NOMO-1 treated with DMSO at 0.1 percent for 48 hours (cell line): ENCODE measurements around the gene TCF12.

Experiments used
- DNase-seq: peaks from one replicate; lab custom pipeline; 2025; ENCODE audit not compliant: unreplicated experiment; lab: John Stamatoyannopoulos, UW

The TCF12 gene

DNA sequence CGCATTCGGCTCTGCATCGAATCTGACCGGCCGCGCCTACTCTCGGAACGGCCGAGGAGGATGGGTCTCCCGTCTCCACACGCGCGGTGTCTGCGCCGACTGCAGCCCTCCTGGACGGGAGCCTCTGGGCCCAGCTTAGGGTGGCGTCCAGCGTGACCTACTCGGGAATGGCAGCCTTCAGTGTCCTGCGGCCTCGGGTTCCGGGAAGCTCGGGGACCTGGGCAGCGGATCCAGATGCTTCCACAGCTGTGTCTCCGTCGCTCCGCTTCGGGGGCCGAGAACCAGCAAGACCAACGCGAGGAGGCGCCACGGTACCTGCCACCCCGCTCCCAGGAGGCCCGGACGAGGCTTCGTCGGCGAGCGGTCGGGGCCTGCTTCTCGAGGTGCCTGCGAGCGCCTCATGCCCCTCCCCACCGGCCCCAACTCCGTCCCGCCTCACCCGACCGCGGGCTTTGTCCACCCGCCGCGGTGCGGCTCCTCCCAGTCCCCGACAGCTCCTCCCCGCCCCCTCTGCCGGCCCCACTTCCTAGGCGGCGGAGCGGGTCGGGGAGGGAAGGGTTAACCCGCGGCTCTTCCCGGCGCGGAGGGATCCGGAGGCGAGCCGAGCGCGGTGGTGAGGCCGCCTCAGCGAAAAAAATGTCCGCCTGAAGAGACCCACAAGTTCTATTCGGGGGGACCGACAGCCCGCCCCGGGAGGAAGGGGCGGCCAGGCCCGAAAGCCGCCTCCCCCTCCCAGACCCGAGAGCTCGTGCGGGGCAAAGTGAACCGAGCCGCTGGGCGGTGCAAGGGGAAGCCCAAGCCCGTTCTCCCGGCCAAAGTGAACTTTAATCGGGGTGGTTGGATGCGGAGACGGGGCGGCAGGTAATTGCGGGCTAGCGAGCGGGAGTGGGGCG is at the start of gene TCF12:
TSS of gene TCF12 (plus strand) at position 599 of the 893 bp plus-strand sequence. CDS start 1,270 bp downstream, outside the sequence.
- DNase-seq: peak; percentile 91

DNA sequence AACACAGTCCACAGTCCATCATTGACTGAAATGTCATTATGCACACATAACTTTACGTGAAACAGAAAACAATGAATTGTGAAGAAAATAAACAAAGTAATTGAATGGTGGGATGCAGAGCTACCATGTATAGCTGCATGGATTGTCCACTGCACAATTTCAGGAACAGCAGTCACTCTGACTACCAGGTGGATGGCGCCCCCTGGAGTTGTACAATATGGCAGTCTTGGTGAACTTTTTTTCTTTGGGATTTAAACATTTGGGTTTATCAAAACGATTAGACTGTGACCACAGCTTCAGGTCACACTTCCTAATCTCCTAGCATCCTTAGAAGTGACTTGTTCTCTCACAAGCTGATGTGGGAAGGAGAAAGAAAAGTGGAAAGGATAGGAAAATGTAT is 48.9 kb upstream of the TCF12 start:
- DNase-seq: peak; percentile 32

DNA sequence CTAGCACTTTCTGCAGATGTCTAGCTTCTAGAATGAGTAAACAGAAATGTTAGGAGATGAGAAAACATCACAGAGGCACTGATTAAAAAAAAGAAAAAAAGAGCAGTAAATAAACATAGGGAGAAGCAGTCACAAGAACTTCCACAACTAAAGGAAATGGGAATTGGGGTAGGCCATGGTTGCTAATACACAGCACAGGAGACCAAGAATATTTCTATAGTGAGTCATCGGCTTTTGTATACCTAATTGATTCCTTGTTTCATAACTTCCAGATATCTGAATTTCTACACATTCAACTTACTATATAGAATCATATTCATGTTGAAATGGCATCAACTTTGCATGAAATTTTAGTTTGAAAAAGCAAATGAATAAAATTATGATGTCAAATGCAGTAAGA is 47.3 kb upstream of the TCF12 start:
- DNase-seq: no peak

DNA sequence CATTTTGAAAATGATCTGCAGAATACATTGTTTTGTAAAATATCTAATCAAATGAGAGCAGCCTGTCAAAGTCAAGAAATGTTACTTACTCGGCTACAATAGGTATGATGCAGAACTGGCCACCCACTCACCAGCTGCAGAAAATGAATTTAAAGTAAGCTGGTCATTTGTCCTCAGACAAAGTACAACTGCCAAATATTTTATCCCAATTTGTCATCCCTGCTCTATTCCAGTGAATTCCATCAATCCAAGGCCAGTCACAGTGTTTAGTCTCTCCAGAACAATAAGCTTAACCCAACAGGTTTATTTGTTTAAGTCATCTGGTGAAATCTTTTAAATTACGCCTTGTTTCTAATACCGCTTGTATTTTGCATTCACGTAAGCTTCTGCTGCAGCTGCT is 46.6 kb upstream of the TCF12 start:
- DNase-seq: no peak

DNA sequence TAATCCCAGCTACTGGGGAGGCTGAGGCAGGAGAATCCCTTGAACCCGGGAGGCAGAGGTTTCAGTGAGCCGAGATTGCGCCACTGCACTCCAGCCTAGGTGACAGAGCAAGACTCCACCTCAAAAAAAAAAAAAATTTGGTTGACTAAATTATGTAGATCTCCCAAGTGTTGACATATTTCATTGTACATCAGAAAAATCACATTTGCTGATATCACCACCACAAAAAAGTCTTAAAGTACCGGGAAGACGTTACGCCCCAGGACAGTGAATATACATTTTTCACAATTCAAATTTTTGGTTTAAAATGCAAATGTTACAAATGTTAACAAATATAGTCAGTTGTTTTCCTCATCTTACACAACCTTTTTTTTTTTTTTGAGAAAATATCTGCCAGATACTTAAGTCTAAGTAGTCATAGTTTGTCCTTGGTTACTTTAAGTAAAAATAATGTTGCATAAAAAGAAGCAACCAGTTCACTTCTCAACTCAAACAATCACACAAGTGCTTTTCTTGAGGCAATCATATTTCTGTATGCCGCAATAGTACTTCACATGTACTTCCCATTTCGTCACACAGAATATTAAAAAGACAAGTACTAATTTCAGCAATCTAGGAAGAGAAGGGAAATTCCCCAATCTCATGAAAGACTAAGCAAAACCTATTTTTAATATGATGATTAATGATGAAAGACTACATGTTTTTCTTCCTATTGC is 41.0 kb upstream of the TCF12 start:
- peak; percentile 70 for DNase-seq

DNA sequence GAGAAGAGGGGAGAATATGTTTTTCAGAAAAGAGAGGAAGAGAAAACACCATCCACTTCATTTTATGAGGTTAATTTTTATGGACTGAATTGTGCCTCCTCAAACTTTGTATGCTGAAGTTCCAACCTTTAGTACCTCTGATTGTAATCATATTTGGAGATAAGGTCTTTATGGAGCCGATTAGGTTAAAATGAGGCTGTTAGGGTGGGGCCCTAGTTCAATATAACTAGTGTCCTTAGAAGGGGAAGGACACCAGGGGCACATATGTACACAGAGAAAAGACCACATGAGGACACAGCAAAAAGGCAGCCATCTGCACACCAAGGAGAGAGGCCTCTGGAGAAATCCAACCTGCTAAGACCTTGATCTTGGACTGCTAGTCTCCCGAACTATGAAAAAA is 38.9 kb upstream of the TCF12 start:
- DNase-seq: no peak

DNA sequence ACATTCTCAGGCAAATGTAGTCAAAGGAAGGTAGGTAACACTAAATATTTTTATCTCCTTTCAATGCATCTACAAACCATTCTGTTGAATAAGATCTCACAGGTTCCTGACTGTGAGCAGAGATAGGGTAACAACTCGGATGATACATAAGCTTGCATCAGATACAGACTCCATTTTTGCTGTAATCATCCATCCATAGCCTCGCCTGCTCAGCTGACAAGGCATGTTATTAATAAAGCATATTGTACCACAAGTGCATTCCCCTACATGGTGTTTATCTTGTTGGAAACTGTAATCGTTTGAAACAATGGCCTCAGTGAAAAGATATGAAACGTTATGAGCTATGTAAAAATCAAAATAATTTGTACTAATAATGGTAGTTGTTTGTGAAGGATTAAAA is 35.4 kb upstream of the TCF12 start:
- no peak for DNase-seq

DNA sequence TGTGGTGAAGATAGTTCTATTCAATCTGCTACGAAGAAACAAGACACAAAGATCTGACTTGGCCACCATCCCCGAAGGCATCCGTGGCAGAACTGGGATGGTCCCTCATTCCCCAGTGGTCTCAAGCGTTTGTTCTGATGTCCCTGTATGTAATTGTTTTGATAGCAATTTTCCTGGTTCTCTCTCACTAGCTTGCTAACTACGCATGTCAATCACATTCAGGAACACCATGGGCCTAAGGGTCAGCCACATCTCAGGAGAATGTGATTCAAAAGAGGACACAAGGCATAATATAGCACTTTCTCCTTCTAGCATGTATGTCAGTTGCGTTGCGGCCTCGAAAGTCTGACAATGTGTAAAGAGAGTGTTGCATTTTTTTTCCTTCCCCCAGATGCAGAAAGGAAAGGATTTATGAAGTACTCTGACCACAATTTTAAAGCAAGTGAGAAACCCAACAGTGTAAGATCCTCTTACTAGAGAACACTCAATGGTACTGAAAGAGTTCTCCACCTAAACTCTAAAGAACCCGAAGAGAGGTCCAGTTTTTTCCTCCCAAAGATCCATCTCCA is 32.0 kb upstream of the TCF12 start:
- DNase-seq: no peak

DNA sequence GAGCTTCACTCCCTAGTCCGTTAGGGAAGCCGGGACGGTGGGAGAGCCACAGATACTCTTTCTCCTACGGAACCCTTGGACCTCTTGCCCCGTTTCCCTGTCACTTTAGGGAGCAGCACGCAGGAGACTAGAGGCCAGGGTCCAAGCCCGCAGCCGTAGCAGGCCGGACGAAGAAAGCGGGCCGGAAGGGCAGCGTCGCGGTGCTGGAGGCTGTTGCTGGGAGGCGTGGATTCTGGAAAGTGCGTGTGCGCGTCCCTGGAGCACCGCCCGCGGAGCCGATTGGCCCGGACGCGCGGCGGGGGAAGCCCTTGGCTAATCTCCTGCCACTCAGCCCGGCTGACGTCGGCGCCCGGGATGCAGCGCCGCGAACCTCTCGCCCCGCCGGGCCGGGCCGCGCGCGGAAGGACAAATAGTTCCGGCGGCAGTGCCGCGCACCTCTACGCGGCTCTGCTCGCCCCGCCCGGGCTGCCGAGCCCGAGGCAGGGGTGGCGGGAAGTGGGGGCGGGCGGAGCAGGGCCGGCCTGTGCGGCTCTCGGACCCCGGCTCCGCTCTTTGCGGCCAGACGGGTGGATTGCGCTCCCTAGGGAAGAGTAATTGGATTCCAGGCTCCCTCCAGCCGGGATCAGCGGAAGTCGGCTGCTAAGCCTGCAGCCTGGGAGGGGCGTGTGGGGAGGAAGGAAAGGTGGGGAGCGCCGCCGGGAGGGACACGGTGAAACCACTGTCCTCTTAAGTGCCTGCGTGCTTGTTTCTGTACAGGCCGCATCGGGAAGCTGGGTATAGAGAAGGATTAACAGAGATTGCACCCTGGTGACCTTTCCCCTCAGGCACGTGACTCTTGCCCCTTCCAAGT is 31.3 kb upstream of the TCF12 start:
- DNase-seq: peak; percentile 91

DNA sequence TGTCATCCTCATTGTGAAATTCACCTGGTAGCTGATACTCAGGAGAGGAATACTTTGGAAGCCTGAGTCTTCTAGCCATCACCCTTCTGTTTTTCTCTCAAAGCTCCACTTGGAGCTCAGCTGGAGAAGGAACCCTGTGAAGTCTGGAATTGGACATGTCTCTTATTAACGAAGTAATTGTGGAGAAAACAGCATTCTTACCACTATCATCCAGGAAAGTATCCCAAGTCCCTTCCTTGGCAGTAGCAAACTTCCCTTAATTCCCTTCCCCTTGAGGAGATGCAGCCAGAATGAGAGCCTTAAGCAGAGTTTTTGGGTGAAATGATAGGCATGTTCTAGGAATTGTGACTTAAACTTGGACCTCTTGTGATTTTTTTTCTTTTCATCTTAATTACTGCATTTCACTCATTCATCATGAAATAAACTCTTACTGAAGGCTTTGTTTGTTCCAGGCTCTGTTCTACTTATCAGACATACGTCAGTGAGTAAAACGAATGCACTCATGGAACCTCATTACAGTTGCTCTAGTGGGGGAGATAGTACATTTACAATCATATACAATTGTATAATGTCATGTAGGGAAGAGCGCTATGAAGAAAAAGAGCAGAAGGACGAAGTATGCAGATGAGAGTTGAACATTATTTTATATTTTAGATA is 30.5 kb upstream of the TCF12 start:
- DNase-seq: no peak

DNA sequence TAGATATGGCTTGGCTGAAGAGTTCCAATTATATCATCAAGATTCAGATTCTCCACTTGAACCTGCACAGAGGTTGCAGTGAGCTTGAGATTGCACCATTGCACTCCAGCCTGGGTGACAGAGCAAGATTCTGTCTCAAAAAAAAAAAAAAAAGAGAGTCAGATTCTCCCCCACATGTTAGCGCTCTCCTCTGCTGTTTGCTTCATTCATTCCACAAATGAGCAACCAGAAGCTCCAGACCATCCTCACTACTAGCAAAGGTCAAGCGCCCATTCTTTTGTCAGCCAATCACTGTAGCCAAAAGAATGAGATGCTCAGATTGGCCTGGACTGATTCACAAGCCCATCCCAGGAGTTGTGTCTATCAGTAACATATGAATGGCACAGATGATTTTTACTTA is 28.4 kb upstream of the TCF12 start:
- no peak for DNase-seq

DNA sequence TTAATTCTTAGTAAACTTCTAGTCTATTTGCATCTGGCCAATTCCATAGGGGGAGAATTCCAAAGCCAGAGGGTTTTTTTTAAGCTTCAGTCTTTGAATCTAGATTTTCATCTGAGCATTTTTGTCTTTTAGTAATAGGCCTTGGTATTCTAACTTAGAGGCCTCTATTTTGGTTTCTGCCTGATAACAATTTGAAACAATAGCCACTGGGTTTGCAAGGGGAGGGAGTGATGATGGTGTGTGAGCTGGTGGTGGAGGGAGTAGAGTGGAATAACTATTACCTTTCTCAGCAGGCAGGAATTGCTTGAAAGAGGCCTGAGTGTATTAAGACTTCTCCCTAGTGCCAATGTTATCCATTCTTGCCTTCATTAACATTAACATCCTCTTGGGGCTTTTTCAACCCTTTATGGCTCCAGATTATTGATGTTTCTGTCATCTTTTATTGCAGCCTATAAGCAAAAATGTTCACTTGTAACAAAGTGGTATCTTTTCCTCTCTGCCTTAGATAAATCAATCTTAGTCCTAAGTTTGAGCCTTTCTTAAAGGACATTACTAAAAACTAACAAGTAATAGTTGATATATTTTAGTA is 26.5 kb upstream of the TCF12 start:
- no peak for DNase-seq

DNA sequence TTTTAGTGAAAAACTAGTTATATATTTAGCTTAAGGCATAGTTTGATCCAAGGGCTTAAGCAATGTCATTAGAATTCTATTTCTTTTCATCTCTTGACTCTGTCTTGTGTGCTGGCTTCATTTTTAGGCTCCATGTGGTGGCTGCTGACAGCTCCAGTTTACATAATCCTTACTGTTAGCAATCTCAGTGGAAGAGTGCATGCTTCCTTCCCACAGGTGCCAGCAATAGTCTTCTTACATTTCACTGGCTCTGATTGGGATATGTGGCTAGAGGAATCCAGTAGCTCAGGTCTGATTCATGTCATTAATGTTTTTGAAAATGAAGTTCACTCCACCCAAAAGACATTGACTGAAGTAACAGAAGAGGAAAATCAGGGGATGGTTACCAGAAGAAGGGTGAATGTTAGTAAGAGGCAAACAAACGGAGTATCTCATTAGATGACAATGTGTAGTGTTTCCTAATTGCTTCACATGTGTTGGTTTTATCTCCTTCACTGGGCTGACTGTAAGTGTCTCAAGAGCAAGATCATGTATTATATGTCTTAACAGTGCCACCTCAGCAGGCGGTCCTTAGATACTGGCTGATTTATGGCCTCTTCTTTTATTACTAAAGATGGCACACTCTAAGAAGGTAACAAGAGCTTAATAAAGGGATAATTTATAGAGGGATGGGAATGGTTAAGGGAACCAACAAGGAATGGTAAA is 25.6 kb upstream of the TCF12 start:
- no peak for DNase-seq

DNA sequence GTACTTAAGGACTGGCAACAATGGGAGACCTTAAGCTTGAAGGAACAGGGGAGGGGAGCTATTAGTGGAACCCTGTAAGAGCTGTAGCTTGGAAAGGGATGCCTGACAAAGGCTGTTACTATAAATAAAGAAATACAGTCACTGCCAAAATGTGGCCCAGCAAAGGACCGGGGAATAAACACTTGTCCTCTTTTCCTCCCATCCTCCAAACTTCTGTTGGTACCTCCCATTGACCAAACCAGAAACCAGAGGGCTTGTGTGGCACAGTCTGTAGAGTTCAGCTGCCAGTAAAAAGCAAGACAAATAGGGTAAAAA is 25.1 kb upstream of the TCF12 start:
- no peak for DNase-seq

DNA sequence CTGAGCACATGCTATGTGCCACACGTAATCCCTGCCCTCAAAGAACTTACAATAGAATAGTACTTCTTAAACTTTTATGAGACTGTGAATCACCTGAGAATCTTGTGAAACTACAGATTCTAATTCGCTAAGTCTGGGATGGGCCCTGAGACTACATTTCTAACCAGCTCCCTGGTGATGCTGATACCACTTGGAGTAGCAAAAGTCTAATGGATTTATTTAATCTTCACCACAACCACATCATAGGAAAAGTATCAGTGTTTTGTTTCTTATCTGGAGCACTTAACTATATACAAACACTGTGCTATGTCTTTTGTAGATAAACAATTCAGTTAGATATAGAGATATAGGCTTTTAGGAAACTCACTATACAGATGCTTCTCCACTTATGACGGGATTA is 23.8 kb upstream of the TCF12 start:
- no peak for DNase-seq

DNA sequence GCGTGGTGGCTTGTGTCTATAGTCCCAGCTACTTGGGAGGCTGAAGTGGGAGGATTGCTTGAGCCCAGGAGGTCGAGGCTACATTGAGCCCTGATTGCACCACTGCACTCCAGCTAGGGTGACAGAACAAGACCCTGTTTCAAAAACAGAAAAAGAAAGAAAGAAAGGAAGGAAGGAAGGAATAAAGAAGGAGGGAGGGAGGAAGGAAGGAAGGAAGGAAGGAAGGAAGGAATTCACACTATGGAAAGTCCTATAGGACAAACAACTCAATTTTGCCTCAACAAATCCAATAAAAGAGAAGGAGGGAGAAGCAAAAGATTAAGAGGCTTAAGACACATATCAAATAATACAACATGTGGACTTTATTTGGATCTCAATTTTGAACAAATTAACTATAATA is 16.5 kb upstream of the TCF12 start:
- DNase-seq: no peak

DNA sequence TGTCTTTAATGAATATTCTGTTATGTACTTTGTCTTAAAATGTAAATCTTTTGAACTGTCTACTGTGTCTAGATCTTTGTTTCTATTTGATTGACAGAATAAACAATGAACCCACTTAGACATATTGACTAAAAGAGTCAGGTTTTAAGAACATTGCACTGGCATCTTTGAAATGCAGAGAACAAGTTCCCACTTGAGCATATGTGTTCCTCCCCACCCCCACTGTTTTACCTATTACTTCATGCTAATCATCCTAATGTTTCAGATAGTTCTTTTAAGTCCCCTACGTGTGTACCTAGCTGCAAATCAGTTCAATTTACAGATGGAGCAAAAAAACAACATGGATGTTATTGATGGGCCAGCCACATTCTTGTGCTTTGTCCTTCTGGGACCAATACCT is 11.7 kb upstream of the TCF12 start:
- no peak for DNase-seq

DNA sequence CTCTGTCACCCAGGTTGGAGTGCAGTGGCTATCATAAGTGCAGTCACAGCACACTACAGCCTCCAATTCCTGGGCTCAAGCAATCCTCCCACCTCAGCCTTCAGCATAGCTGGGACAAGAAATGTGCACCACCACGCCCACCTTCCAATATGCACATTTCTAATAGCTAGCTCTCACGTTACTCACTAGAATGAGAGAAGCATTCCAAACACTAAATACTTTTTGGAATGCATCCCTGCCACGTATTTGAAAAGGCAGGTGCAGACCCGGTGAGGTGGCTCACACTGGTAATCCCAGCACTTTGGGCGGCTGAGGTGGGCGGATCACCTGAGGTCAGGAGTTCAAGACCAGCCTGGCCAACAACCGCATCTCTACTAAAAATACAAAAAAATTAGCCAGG is 7.6 kb upstream of the TCF12 start:
- DNase-seq: no peak

DNA sequence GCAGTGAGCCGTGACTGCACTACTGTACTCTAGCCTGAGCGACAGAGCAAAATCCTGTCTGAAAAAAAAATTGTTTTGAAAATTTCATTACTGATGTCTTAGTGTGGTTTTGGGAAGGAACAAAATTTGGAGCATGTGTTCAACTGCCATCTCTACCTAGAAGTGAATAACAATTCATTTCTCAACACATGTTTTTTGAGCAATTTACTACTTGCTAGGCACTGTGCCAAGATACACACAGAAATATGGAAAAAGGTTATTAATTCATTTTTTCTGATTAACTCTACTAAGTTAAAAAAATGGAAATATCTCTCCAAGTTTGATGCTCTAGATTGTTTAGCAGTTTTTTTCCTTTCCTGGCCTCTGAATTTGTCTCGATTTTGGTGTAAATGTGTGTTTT is 5.2 kb upstream of the TCF12 start:
- no peak for DNase-seq

DNA sequence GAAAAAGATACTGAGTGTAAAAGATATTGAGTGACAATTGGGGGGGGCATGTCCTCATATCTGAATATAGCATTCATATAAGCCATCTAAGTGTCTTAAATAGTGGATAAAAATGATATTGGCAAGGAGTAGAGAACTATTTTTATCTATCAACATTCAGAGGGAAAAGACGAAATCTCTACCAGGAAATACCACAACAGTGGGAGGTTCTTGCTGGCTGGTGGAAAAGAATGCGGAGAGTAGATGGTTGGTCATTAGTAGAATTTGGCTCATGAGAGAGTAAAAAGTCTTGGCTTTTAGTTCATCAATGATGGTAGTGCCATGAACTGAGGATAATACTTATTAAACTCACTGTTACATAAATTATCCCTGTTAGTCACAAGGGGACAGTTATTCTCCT is 4.8 kb upstream of the TCF12 start:
- DNase-seq: no peak
